PC-9 (cell line): ENCODE measurements around the gene STAT5B.
"Not testable (repeated sequence)": the region's sequence is repeated elsewhere in the genome, so short reads cannot be mapped to it uniquely, and the experiment has no call there.

ENCODE experiments used
- EZH2 ChIP-seq: fragments of 200-600 bp; sonication (generic); IDR thresholded peaks from 2 replicates; pipeline ENCODE4 v1.8.0; 2017; ENCODE audit warnings: antibody characterized with exemption, low read depth
- TF ChIP-seq, protein P1 (sequence below): fragments of 200-600 bp; sonication (generic); conservative IDR thresholded peaks from 2 replicates; pipeline ENCODE4 v1.6.1; 2017; ENCODE audit warnings: mixed run types, antibody characterized with exemption, mild to moderate bottlenecking, moderate library complexity

DNA sequence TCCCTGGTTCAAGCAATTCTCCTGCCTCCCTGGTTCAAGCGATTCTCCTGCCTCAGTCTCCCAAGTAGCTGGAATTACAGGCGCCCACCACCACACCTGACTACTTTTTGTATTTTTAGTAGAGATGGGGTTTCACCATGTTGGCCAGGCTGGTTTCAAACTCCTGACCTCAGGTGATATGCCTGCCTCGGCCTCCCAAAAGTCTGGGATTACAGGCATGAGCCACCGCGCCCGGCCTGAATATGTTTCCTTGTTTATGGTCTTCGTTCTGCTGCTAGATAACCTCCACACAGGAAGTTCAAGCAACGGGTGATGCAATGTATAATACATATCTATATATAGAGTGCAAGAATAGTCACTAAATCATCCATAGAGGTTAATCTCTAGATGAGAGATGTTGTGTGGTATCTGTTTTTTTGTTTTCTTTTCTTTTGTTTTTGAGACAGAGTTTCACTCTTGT, 70.0 kb downstream of the STAT5B start:
- TF ChIP-seq, protein P1, sequence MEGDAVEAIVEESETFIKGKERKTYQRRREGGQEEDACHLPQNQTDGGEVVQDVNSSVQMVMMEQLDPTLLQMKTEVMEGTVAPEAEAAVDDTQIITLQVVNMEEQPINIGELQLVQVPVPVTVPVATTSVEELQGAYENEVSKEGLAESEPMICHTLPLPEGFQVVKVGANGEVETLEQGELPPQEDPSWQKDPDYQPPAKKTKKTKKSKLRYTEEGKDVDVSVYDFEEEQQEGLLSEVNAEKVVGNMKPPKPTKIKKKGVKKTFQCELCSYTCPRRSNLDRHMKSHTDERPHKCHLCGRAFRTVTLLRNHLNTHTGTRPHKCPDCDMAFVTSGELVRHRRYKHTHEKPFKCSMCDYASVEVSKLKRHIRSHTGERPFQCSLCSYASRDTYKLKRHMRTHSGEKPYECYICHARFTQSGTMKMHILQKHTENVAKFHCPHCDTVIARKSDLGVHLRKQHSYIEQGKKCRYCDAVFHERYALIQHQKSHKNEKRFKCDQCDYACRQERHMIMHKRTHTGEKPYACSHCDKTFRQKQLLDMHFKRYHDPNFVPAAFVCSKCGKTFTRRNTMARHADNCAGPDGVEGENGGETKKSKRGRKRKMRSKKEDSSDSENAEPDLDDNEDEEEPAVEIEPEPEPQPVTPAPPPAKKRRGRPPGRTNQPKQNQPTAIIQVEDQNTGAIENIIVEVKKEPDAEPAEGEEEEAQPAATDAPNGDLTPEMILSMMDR: not testable (repeated sequence)
- TF ChIP-seq EZH2: not testable (repeated sequence)
